HG03575 (cell line): ENCODE results near the gene MYO7B.

Source experiments
- ATAC-seq: cut with Tn5 transposase; IDR thresholded peaks from one replicate; pipeline ENCODE4 v1.9.1; 2021; ENCODE audit not compliant: unreplicated experiment, insufficient number of reproducible peaks, low FRiP score; ENCODE audit errors: extremely low read depth

MYO7B gene

DNA sequence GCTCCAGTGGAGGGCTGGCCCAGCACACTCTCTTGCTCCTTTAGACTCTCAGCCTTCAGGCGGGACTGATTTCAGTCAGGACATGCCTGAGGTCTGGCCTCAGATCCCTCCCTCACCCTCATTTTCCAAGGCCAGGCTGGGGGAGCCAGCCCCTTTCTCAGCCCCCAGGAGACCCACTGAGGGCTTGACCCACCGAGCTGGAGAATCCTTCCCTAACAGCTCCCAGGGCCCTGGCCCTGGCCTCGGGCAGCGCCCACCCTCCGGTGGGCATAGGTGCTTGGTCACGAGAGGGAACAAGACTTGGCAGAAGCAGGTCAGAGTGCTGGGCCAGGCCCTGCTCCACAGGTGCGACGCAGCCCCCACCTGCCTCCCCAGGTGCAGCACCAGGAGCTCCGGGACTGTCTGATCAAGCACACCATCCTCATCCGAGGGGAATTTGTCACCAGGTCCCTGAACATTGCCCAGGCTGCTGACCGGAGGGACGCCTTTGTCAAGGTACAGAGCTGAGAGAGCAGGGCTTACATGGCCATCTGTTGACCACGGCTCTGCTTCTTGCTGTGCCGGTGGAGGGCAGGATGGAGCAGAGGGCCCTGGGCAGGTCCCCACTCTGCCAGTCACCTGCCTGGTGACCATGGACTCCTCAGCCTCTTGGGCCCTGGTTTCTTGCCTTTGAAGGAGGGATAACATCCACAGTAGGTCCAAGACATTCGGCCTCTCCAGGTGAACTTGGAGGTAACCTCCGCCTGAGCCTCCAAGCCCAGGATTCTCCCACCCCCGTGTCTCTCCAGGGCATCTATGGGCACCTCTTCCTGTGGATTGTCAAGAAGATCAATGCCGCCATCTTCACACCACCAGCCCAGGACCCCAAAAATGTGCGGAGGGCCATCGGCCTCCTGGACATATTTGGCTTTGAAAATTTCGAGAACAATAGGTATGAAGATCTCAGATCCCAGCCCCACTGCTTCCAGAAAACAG is 46.3 kb downstream of the MYO7B start:
- no peak for ATAC-seq

DNA sequence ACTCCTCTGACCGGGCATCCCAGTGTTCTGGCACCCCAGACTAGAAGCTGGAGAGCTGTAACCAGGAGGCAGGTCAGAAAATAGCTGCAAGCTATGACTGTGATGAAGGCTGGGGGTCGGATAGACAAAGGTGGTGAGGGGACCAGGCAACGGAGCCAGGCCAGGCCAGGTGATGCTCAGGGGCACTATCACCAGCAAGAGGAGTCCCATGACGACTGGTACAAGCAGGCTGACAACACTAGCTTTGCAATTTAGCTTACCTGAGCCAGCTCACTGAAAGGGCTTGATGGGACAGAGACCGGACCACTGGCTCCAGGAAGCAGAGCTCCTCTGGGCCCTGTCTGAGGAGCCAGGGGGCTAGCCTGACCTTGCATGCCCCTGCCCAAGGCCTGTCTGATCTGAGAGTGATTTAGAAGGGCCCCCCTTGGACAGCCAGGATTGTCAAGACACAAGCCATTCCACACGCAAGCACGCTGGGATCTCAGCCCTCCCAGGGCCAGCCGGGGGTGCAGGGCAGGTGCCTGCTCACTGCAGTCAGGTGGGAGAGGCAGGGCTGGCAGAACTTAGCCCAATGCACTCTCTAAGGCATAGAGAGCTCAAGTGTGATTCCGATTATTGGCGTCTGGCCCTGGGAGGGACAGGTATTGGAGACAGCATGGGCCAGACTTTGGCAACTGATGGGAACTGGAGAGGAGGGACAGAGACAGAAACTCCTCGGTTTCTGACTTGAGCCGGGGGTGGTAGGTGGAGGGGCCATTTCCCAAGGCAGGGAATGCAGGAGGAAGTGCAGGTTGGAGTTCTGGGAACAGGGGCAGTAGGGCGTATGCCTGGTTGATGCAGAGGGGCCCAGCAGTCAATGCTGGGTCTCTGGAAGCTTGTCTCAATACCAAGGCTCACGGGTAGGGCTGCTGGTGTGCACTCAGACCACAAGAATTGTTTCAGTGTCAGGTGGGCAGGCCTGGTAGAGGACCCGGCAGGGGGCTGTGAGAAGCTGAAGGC is 47.7 kb downstream of the MYO7B start:
- ATAC-seq = no peak

DNA sequence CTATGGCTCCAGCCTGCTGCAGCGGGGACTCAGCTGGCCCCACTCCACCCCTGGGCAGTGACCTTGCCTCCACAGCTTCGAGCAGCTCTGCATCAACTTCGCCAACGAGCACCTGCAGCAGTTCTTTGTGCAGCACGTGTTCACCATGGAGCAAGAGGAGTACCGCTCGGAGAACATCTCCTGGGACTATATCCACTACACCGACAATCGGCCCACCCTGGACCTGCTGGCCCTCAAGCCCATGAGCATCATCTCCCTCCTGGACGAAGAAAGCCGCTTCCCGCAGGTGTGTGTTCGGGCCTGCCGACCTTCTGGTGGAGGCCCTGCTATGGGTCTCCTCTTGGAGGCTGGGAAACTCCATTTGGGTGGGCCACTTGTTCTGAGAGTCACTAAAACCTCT is 48.6 kb downstream of the MYO7B start:
- no peak for ATAC-seq

DNA sequence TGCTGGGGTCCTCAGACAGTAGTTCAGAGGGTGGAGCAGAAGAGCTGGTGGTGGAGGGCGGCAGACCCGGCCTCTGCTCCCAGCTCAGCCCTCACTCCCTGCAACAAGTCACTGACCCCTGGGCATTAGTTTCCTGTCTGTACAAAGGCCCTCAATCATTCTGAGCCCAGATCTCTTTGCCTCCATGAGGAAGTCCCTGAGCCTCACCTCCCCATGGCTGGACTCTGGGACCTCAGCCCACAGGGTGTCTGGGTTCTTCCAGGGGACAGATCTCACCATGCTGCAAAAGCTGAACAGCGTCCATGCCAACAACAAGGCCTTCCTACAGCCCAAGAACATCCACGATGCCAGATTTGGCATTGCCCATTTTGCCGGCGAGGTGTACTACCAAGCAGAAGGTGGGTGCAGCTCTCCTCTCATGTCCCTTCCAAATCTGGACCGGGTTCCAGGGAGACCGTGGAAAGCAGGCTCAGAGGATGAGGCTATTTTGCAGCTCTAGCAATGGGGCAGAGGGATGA is 49.1 kb downstream of the MYO7B start:
- ATAC-seq = no peak

DNA sequence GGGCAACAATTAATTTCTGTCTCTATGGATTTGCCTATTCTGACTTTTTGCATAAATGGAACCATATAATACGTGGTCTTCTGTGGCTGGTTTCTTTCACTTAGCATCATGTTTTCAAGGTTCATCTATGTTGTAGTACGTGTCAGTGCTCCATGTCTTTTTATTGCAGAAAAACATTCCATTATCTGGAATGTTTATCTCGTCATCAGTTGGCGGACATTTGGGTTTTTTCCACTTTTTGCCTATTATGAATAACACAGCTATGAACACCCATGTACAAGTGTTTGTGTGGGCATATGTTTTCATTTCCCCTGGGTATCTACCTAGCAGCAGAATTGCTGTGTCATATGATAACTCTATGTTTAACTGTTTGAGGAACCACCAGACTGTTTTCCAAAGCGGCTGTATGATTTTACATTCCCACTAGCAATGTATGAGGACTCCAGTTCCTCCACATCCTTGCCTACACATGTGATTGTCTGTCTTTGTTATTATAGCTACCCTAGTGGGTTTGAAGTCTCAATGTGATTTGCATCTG is 49.9 kb downstream of the MYO7B start:
- ATAC-seq = no peak

DNA sequence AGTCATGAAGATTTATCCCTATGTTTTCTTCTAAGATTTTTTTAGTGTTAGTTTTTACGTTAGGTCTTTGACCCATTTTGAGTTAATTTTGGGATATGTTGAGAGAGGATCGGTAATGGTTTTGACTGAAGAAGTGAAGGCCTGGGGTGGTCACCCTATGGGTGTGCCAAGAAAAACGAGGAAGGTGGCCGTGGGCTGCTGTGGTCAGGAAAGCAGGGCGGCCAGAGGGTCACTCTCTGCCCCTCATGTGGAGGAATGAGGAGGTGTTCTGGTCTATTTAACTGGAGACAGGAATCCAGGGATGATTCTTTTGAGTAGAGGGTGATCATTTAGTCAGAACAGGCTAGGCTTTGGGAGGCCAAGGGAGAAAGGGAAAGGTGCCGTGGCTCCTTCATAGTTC is 50.7 kb downstream of the MYO7B start:
- ATAC-seq = no peak

DNA sequence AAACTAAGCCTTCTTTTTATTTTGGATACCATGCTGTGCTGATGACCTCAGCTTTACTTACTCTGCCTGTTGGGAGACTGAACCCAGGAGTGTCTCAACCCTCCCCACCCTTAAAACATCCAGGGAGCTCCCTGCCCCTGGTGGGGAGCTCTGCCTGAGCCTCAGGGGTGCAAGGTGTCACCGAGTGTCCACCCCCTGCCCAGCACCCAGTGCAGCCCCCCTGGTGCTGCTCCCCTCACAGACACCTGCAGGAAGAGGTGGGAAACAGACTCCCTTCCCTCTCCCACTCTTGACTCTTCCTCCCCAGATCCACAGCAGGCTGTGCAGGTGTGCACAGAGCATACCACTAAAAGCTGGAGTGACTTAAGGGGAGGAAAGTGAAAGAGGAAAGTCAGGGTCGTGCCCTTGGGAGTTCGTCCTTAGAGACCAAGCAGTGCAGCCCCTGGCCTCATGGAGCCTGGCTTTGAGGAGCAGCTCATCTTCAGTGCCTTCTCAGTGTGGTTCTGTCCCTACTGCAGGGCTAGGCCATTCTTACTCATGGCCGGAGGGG is 51.3 kb downstream of the MYO7B start:
- no peak for ATAC-seq

DNA sequence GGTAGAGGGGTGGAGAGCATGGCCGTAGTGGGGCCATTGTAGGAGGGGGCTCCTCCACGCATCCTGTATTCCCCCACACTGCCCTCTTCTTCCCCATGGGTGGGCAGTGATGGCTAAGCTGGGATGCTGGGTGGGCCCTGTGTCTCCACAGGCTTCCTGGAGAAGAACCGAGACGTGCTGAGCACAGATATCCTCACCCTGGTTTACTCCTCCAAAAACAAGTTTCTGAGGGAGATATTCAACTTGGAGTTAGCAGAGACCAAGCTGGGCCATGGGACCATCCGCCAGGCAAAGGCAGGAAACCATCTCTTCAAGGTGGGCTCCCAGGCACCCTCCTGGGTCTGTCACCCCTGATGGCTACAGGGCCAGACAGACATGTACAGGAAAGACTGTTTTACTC is 52.8 kb downstream of the MYO7B start:
- ATAC-seq = no peak

DNA sequence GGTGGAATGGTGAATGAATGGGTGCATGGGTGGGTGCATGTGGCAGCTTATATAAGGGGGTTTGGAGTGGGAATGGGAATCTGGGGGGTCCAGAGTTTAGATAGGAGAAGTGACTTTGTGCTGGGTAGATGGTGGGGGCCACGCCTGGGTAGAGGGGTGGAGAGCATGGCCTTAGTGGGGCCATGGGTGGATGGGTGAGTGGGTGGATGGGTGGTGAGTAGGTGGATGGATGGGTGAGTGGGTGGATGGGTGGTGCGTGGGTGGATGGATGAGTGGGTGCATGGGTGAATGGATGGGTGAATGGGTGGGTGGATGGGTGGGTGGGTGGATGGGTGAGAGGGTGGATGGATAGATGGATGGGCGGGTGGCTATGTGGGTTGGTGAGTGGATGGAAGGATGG is 53.9 kb downstream of the MYO7B start:
- no peak for ATAC-seq

DNA sequence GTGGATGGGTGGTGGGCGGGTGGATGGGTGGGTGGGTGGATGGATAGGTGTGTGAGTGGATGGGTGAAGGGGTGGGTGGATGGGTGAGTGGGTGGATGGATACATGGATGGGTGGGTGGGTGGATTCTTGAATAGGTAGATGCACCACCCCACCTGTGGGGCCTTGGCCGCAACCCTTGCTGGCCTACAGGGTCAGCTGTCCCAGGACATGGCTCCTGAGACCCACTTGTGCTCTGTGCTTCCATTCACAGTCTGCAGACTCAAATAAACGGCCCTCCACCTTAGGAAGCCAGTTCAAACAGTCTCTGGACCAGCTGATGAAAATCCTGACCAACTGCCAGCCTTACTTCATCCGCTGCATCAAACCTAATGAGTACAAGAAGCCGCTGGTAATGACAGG is 54.4 kb downstream of the MYO7B start:
- no peak for ATAC-seq

DNA sequence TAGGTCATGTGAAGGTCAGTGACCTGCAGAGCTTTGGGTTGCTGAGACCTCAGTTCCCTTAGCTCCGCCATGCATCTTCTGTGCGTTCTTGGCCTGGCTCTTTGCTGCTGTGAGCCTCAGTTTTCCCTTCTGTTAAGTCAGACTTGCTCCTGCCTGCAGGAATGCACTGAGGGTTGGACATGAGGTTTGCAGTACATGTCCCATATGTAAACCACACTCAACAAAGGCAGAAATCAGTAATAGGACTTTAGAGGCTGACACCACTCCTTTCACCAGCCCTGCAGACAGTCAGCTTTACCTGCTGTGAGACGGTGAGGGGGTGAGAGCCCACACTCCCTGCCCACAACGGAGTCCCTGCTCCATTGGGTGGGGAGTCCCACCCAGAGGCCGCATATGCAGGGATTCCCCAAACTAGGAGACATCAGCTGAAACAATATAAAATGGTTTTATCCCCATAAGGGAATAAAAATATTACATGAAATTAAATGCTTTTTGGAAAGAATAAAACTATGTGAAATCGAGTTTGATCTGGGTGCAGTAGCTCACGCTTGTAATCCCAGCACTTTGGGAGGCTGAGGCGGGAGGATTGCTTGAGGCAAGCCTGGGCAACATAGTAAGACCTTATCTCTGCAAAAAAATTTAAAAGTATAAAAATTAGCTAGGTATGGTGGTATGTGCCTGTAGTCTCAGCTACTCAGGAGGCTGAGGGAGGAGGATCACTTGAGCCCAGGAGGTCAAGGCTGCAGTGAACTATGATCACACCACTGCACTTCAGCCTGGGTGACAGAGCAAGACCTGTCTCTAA is 55.1 kb downstream of the MYO7B start:
- ATAC-seq = no peak

DNA sequence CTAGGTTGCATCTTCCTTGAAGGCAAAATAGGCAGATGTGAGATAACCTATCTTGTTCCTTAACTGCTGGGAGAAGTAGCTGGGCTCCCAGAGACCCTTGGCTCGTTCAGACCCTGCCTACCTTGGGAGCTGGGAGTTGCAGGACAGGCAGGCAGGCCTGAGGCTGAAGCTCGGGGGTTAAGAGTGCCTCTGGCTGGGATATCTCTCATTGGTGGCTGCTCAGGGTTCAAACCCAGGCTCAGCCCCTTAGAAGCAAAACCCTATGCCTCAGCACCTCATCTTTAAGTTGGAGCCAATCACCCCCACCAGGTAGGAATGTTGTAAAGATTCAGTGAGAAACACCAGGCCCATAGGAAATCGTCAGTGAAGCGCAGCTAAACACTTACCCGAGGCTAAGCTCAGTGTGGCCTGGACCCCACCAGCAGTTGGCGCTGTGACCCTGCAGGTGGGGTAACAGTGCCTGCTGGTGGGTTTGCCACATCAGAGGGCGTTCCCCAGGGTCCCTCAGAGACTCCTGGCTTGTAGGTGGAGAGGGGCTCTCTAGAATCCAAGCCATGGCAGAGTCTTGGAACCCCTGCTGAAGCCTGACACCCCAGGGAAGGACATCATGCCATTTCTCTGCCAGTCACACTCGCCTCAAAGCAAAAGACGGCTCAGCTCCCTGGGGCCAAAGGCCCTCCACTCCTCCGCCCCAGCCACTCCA is 55.9 kb downstream of the MYO7B start:
- ATAC-seq = no peak

DNA sequence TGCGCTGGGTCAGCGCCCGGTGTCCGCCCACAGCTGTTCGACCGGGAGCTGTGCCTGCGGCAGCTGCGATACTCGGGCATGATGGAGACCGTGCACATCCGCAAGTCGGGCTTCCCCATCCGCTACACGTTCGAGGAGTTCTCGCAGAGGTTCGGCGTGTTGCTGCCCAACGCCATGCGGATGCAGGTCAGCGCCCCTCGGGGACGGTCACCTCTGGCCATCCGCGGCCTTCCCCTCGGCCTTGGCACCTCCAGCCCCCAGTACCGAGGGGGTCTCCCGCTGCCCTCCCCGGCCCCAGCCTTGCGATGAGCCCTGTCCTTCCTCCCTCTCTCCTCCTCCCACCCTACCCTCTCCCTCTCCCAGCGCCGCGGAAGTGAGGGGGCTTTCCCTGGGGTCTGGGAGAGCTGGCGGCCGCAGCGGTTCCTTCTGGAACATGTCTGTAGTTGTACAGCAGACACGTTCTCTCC is 57.3 kb downstream of the MYO7B start:
- no peak for ATAC-seq

DNA sequence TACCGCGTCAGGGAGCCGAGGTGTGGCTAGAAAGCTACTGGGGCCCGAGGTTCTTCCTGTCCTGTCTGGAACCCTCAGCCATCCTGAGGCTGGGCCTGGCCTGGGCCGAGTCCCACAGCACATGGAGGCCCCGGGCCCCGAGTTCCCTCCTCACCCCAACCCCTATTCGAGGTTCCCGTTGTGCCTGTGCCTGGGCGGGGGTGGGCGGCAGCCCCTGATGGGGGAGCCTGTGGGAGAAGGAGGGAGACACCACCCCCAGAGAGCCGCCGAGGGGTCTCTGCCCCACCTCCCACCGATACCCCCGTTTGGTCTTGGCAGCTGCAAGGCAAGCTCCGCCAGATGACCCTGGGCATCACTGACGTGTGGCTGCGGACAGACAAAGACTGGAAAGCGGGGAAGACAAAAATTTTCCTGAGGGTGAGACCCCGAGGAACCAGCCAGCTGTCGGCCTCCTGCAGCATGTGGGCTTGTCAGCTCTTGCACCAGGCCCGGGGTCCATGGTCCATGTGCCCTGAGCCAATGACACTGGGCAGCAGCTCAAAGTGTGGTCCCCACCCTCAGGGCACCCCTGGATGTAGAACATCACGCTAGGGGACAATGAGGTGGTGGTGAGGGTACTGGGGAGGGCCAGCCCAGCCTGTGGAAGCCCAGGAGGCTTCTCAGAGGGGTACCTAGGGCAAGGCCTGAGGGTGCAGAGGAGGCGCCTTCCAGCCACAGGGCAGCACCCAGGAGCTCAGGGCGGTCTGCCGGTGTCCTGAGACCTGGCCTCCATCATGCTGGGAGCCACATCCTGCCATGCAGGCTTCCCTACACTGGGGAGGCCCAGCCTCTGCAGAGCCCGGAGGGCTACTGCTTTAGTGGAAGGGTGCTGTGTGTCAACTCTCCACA is 58.0 kb downstream of the MYO7B start:
- ATAC-seq = no peak

DNA sequence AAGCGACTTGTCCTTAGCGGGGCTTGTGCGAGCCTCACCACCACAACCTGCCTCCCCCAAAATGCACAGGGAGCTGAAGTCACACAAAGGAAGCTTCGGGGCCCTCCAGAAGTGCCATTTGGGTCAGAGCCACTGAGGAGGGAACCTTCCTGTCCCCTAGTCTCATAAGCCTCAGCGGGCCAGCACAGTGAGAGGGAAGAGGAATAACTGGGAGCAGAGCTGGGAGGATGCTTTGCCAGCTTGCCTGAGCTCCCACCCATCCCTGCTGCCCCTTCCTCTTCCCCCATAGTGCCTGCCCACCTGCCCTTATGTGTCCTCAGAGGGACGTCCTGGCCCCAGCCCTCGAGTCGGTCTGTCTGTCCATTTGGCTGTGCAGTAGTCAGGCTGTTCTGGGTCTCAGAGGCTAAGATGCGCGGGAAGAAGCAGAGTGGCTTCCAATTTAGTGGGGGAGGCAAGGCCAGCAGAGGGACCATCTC is 58.7 kb downstream of the MYO7B start:
- no peak for ATAC-seq

DNA sequence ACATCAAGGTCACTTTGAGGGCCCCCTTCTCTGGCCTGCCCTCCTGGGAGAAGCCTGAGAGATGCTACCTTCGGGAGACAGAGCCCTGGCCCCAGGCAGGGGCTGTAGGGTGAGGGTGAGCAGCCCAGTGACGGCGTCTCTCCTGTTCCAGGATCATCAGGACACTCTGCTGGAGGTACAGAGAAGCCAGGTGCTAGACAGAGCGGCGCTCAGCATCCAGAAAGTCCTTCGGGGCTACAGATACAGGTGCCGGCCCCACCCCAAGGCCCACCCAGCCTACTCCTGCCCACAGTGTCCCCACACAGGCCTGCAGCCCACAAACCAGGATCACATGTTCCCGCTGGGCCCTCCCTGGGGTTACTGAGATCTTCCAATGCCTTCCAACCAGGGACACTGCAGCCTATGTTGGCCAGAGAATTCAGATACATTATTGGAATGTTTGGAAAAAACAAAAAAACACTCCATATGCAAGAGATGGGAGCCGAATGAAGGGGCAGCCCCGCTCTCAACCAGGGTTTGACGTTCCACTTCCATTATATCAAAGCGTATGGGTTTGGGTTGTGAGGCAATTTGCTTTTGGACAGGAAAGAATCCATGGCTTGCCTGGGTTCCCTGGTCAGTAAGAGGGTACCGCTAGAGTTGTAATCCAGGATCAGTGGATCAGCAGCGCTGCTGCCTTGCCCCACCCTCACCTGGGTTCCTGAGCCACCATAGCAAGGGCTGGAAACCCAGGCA is 61.0 kb downstream of the MYO7B start:
- no peak for ATAC-seq
